Stimulated activated CD8-positive, alpha-beta memory T cell treated with anti-CD3 and anti-CD28 coated beads, Interleukin-7, amount 100 ng/mL, for 4 hours (primary cell): ENCODE data around the gene NFASC.

Experiments
- DNase-seq, 2 donors: peaks; one replicate each; pipeline ENCODE4 v3.0.0-alpha.2; 2020; ENCODE audit warnings: low read depth in 2 of 2

The NFASC gene

DNA sequence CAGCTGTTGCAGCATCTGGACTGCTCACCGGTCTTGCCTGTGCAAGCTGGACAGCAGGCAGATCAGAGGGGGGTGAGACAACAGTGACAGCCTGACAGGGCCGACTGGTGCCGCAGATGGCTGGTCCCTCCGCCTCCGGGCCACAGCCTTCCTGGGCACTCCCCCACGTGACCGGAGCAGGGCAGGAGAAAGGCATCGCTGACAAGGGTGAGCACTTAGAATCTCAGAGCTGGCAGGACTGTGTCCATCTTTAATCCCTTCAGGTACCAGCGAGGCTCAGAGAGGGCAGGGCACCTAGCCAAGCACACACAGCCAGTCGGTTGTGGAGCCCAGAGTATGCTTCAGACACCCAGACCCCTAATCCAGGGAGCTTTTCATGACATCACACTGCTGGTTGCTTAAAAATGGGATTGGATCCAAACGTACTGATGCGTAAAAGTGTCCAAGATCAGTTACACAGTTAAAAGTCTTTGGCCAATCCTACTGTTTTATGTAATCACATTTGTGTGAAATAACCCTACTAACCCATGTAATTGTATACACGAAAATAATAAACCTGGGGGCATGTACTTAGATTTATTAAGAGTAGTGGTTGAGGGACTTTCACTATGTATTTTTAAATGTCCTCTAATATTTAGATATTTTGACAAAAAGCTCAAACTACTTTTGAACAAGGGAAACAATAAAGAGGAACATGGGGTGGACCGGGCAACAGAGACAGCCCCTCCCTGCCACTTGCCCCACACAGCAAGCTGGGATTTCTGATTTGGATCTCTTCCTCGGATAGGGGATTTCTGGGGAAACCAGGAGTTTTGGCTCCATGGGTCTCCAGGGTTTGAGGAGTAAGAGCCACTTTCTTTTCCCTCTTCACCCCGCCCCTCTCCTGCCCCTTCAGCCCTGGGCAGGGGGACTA lies 171.6 kb downstream of the NFASC start:
- DNase-seq, result no peak

DNA sequence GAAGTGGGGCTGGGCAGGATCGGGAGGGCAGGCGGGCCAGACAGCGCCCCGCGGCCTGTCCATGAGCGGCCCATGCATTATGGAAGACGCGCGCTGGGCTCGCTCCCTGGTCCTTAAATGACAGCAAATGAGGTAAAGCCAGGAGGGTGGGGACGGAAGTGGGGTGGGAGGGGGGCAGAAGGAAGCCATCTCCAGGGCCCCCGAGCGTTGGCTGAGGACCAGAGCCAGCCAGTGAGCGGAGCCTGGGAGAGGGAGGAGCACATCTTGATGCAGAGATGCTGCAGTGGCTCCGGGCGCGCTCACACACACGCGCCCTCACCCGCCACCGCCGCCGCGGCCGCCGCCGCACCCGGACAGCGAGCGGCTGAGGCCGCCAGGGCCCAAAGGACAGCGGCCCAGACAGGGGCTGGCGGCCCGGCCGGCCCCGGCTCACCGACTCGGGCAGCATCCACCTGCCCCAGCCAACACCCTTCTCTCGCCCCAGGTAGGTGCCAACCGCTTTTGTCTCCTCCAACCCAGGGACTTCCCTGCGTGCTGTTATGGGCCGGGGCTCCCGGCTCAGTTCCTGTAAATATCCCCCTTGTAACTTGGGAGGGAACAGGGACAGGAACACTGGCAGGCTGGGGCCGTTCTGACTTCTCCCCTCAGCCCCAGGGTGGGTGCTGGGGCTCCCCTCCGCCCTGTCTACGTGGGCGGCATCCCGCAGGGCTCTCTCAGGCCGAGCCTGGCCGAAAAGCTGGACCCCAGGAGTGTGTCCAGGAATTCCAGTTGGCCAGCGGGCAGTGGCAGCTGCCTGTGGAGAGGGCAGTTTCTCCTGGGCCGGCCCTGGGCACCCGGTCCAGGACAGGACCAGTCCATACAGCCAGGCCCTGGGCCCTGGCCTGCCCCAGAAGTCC lies 172.5 kb downstream of the NFASC start, which contains the start of gene CNTN2:
TSS of gene CNTN2 (plus strand) at position 302 of the 896 bp plus-strand sequence. CDS start 9,974 bp downstream, outside the sequence.
- no peak for DNase-seq

DNA sequence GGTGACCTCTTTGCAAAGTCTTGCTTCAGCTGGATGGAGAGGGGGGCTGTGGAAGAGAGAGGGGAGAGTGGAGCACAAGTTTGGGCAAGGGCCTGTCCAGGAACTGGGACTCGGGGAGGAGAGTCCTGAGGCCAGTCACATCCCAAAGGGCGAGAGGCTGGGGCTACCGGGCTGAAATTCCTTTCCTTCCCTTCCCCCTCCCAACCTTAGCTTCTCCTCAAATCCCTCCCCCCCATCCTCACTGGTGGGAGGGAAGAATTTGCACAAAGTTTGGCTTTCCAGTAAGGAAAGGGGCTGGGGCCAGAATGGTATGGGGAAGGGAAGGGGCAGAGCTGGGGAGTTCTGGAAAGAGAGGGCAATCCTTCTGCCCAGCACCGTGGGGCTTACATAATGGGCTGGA lies 173.2 kb downstream of the NFASC start:
- DNase-seq, result no peak

DNA sequence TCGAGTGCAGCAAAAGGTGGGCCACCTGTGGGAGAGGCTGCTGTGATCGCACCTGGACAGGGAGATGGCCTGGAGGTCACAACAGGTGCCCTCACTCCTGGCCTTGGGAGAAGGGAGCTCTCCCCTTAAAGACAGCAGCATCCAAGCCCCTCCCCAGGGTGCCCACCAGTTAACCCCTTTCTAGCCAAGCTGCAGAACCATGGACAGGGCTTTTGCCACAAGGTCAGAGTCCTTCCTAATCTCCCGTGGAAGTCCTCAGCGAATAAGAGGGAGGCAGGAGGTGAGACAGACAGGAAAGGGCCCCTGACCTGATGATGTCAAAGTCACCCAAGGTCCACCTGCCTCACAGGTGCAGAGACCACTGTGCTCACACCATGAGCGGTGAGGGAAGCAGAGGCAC lies 174.1 kb downstream of the NFASC start:
- DNase-seq, result no peak

DNA sequence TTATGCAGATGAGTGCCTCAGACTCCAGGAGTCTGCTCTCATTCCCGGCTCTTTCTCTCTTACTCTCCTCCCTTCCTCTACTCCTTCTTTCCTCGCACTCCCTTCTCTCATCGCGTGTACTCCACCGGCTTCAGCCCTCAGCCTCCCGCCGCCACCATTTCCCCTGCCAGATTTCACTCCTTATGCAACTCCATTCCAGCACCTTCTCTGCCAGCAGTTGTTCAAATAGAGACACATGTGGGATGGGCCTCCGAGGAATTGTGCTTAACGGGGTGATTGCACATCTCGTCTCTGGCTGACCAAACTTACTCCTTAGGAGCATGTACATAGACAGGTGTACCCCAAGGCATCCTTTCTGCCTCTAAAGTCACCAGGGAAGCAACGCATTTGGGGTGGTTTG lies 174.5 kb downstream of the NFASC start:
- no peak for DNase-seq

DNA sequence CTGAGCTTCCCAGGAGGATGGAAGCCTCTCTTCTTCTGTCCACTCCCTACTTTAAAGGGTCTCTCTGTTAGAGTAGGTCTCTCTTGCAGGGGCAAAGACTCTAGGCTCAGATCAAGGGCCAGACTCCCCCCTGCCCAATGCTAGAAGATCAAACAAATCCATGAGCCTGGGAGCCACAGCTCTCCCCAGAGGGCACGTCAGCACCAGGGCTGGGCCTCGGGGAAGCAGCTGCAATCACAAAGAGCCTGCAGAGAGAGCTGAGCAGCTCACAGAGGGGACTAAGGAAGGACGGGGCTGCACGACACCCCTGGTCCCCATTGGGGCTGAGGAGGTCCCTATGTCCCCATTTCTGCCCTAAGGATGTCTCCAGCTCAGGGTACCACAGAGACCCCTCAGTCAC lies 176.2 kb downstream of the NFASC start:
- DNase-seq, result no peak

DNA sequence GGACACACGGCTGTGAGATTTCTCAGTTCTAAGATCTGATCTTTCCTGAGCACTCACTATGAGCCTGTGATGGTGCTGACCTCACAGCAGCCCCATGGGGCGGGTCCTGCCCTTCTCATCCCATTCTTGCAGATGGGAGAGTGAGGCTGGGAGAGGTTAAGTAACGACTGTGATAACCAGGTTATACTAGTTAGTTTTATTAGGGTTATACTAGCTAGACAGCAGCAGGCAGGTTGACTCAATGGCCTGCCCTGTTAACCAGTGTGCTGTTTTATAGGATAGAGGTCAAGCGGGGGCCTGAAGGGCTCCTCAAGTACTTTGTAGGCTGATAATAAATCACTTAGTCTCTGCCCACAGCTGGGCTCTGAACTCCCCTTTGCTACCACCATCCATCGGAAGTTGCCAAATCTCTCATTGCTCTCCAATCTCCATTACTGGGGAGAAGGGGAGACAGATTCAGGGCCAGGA lies 177.1 kb downstream of the NFASC start:
- no peak for DNase-seq

DNA sequence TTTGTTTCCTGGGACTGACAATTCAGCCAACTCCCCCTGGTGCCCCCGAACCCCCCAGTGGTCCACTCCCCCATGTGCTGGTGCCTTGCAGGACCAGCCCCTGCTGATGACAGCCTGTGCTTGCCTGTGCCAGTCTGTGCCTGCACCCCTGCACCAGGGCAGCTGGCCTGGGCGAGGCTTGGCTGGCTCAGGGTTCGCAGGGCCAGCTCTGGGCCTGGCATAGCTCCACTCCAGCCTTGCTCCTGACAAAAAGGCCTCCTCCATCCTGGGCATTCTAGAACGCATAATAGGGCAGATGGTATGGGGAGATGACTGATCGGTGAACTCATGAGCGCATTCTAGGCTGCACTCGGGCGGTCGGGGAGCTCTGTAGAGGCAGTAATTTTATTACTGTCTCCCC lies 177.7 kb downstream of the NFASC start:
- DNase-seq, result no peak

DNA sequence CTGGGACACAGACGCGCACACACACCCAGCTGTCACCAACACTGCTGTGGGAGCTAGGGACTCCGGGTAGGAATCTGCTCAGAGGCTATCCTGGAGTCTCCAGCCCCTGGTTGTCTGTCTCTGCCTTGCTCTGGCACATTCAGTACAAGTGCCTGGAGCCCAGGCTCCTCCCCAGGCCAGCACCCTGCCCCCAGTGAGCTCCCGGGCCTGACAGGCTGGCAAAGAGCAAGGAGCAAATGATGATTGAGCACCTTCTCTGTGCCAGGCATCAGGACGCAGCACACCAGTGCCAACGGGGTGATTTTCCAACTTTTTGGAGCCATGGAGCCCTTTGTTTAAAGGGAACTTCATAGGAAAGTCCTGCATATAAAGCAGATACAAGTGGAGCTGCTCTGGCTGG lies 178.8 kb downstream of the NFASC start:
- no peak for DNase-seq

DNA sequence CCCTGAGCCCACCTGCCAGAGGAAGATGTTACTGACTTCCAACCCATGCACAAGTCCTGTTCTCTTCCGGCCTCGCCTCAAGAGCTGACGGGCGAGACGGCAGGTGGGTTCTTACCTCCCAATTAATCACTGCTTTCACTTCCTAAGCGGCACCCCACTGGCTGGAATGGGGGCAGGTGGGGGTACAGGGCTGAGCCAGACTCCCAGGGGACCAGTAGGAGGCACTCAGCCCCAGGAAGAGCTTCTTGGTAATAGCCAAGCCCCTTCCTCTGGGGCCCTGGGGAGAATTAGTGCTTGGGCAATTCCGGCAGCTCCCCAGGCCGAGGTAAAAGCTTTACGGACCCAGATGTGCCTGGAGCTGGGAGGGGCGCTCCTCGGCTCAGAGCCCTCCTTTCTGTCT lies 182.0 kb downstream of the NFASC start:
- no peak for DNase-seq

DNA sequence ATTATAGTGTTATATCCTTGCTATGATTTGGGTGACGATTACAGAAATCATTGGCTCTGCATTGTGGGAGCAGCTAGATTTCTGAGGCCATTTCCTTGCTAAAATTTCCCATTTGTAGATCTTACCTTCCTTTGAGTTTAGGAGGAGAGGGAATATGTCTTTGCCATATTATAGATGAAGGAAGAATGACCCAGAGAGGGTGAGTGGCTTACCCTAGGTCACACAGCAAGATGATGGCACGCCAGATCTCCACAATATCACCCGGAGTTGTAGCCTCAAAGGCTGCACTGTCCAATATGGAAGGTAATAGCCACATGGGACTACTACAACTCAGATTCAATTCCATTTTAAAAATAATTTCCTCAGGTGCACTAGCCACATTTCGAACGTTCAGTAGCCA lies 182.6 kb downstream of the NFASC start:
- DNase-seq, result no peak

DNA sequence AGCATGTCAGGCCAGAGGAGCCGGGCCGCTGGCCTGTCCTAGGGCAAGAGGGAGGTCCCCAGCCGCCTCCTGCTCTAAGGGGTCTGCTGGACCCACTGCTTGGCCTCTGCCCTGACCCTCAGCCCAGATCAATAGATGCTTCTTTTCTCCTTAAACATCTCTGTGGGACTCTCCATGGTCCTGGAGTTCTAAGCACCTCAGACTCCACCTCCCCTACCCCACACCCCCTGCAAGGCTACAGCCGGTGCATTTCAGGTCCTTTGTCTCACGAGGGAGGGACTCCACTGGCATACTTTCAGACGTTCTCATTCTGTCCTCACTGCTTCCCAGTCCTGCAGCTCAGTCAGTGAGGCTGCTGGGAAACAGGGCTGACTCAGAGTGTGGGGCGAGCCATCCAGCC lies 183.4 kb downstream of the NFASC start:
- no peak for DNase-seq

DNA sequence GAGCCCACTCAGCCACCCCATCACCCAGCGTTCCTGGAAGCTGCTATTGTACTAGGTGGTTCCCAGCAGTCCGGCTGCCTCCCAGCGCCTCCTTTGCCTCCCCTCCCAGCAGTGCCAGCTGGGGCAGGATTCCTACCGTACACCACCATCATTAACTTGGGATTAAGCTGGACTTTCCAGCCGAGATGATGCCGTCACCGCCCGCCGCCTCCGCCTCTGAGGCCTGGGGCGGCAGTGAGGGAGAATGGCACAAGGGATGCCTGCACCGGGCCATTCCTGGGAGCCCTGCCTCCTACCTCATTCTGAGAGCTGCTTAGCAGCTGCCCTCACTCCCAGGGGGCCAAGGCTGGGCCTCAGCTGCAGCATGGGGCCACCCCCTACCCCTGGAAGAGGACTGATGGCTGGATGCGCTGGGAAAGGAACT lies 185.5 kb downstream of the NFASC start:
- DNase-seq, result no peak

DNA sequence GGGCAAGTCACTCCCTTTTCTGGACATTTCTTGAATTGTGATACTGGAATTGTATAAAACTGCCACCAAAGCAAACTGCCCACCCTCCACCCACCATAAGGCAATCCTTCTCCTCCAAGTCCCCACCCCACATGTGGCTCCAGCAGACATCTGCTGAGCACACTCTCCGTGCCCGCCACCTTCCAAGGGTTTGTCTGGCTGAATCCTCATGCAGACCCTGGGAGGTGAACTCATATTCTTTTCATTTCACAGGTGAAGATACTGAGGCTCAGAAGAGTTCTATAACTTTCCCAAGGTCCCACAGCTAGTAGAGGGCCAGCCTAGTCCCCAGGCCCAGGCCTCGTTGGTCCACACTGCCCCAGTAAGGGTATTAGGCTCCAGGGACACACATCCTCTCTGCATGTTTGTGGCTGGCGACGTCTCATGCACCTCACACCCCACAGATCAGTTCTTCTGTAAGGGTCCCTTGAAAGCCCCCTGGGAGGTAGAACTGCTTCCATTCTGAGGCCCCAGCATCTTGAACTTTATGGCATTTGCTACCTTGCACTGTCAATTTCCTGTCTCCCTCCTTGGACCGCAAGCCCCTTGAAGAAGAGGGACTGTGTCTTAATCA lies 186.4 kb downstream of the NFASC start:
- no peak for DNase-seq

DNA sequence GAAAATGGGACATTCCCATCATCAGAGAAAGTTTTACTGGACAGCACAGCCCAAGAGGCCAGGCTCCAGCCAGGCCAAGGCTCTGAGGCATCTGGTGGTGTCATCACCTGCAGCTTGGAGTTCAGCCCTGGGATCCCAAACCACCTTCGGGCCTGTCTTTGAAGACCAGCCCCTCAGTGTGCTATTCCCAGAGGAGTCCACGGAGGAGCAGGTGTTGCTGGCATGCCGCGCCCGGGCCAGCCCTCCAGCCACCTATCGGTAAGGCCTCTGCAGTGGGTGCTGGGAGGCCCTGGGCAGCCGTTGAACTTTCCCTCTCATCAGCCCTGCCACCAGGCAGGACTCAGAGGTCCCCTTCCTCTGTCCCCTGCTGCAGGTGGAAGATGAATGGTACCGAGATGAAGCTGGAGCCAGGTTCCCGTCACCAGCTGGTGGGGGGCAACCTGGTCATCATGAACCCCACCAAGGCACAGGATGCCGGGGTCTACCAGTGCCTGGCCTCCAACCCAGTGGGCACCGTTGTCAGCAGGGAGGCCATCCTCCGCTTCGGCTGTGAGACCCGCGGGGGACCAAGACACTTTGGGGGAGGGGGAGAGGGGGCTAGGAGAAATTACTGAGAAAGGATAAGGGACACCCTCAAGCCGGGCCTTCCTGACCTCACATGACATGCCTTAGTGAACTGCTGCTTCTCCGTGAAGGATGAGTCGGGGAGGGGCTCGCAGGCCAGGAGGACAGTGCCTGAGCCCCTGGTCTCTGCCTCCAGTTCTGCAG lies 187.3 kb downstream of the NFASC start:
- no peak for DNase-seq

DNA sequence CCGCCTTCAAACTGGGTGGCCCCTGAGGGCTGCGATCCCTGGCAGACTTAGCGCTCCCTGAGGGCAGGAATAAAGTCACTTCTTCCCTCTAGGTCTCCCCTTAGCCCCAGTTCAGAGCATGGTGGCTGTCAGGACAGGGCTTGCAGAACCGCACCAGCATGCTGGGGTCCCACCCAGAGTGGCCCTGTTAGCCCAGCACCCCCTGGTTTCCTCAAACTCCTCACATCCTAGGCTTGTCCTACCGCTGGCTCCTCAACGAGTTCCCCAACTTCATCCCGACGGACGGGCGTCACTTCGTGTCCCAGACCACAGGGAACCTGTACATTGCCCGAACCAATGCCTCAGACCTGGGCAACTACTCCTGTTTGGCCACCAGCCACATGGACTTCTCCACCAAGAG lies 188.2 kb downstream of the NFASC start:
- DNase-seq, result no peak

DNA sequence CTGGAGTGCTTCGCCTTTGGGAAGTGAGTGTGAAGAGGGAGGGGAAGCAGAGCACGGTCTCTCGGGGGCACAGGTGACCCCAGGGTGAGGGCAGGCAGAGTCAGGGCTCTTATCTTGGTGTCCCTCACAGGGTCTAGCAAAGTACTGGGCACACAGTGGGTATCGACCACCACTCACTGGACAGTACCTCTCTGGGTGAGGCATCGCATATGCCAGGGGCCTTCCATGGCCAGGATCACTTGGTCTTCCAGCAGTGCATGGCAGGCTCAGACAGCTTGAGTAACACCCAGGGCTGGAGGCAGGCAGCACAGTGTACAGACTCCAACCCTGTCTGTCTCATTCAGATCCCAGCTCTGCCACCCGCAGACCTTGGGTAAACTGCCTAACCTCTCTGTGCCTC lies 189.0 kb downstream of the NFASC start:
- no peak for DNase-seq

DNA sequence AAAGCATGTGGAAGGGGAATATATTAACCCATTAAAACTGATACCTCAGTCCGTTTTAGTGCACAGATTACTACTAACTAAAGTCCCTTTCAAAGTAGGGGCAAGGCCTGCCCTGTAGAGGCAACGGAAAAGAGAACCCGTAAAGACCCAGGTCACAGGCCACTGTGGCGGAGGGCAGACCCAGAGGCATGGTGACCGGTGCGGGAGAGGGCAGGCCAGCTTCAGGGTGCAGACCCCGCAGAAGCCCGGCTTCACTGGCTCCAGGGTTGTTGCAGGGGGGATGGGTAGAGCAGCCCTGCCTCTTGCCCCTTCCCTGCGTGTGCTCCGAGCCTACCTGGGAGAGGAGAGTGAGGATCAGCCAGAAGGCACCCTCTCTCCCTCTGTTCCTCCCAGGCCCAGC lies 190.1 kb downstream of the NFASC start:
- no peak for DNase-seq

DNA sequence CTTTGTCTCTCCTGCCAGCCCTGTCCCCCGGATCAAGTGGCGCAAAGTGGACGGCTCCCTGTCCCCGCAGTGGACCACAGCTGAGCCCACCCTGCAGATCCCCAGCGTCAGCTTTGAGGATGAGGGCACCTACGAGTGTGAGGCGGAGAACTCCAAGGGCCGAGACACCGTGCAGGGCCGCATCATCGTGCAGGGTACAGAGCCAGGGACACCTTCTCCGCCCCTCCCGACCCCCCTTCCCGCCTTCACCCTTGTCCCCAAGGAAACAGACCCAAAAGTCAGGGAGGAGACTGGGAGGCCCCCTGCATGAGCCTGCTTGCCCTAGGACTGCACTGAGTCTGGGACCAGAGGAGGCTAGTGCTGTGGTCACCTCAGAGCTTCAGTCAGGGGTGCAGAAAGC lies 190.6 kb downstream of the NFASC start:
- DNase-seq, result no peak

DNA sequence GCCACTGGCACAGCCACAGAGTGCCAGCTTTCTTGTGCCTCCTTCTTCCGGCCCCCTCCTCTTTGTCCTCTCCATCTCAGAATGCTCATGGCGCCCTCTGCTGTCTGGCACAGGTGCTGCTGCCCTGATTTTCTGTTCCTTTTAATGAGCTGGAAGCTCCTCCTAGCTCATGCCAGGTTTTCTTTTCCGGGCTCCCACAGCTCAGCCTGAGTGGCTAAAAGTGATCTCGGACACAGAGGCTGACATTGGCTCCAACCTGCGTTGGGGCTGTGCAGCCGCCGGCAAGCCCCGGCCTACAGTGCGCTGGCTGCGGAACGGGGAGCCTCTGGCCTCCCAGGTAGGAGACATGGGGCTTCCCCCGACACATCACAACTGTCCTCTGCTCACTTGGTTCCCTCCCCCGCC lies 191.0 kb downstream of the NFASC start:
- DNase-seq, result peak; percentile 13 to 18

DNA sequence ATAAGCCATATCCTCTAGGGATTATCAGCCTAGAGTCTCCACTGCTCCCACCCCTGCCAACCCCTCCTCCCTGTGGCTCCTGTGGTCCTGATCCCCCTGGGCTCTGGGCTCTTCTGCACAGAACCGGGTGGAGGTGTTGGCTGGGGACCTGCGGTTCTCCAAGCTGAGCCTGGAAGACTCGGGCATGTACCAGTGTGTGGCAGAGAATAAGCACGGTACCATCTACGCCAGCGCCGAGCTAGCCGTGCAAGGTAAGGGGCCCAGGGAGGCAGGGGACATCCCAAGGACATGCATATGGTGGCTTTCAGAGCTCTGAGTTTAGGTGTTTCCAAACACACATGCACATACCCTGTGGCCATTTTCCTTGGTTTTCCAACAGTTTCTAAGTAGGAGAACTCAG lies 191.7 kb downstream of the NFASC start:
- DNase-seq, result no peak
